Measurements from ENCODE around the gene SLPI.

The SLPI gene, protein sequence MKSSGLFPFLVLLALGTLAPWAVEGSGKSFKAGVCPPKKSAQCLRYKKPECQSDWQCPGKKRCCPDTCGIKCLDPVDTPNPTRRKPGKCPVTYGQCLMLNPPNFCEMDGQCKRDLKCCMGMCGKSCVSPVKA

GRCh38 chr20:45254383-45255262, at the start of gene SLPI:
SLPI (minus strand) TSS chr20:45254564; CDS start chr20:45254543, 21 bp downstream.
- H3K27ac ChIP-seq (ENCODE audit: low read depth, low read length), result no peak within 1 kb of the TSS
- no peaks in the 10 kb centered on the region for H3K36me3 ChIP-seq (ENCODE audit: control insufficient read depth, low read length)

DNA sequence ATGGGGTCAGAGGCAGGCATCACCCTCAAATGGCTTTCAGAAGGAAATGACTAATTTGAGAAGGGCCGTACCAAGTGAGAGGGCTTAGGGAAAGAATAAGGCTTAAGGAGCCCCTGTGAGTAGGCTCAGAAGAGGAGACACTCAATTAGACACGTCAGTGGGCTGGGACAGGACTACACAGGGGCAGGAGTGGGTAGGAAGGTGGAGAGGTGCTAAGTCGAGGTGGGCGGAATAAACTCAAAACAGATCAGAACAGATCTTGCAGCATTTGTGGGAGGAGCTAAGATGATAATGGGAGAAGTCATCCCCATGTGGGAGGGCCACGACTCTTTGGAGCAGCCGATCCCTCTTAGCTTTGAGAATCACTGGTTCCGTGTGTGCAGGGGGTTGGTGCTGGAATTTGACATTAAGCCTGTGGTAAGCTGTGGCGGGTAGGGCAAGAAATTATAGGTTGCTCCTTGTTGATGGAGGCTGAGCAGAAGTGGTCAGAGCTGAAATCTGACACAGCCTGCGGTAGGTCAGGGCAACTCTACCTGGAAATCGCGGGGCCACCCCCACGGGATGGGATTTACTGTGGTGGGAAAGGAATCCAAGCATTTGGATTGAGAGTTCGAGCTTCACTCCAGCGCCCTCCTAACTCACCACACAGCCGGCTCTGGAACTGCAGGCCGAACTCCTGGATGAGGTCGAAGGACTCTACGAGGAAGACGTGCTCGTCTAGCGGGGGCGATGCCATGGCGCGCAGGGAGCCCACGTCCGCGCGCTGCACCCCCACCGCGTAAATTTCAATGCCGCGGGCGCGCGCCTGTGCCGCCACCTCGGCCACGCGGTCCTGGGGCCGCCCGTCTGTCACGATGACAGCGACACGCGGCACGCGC, 49.5 kb upstream of the SLPI start:
- H3K27ac ChIP-seq (ENCODE audit: low read depth, low read length), result no peak overlapping the region
- H3K4me3 ChIP-seq (ENCODE audit: low read length), result no peak overlapping the region
- no peaks in the 10 kb centered on the region for H3K79me2 ChIP-seq (ENCODE audit: control insufficient read depth, low read length)
- H3K9me3 ChIP-seq (ENCODE audit: control insufficient read depth, insufficient read depth, low read length), result no peaks in the 10 kb centered on the region
- no peaks in the 10 kb centered on the region for H3F3A ChIP-seq (ENCODE audit: control insufficient read depth, insufficient read depth)
- H3K9me2 ChIP-seq (replicated peaks; ENCODE audit: control insufficient read depth, low read length), result no peaks in the 10 kb centered on the region
- peaks cover 8% of the 10 kb centered on the region for H3K27me3 ChIP-seq (ENCODE audit: control insufficient read depth, low read length)
- TF ChIP-seq EZH2phosphoT487 (IDR thresholded peaks at IDR 0.05; ENCODE audit: borderline replicate concordance, low read length), result no peak
- TF ChIP-seq, protein P1, sequence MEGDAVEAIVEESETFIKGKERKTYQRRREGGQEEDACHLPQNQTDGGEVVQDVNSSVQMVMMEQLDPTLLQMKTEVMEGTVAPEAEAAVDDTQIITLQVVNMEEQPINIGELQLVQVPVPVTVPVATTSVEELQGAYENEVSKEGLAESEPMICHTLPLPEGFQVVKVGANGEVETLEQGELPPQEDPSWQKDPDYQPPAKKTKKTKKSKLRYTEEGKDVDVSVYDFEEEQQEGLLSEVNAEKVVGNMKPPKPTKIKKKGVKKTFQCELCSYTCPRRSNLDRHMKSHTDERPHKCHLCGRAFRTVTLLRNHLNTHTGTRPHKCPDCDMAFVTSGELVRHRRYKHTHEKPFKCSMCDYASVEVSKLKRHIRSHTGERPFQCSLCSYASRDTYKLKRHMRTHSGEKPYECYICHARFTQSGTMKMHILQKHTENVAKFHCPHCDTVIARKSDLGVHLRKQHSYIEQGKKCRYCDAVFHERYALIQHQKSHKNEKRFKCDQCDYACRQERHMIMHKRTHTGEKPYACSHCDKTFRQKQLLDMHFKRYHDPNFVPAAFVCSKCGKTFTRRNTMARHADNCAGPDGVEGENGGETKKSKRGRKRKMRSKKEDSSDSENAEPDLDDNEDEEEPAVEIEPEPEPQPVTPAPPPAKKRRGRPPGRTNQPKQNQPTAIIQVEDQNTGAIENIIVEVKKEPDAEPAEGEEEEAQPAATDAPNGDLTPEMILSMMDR (IDR thresholded peaks at IDR 0.05; ENCODE audit: low read depth, low read length, poor library complexity, severe bottlenecking), result no peak
- no peak overlapping the region for H3K4me2 ChIP-seq (ENCODE audit: low read length)
- no peaks in the 10 kb centered on the region for H3K36me3 ChIP-seq (ENCODE audit: control insufficient read depth, low read length)
- no peaks in the 10 kb centered on the region for H3K4me1 ChIP-seq (ENCODE audit: control insufficient read depth, low read length)
- H4K20me1 ChIP-seq (ENCODE audit: control insufficient read depth, insufficient read depth, low read depth, low read length), result no peaks in the 10 kb centered on the region

More at GRCh38 chr20:45254383-45255262, at the start of gene SLPI:
- Histone ChIP-seq H3K79me2 (ENCODE audit: control insufficient read depth, low read length) (no peaks in the 10 kb centered on the region), H4K20me1 (ENCODE audit: control insufficient read depth, insufficient read depth, low read depth, low read length) (no peaks in the 10 kb centered on the region), H3K4me2 (ENCODE audit: low read length) (no peak within 1 kb of the TSS), H3K4me1 (ENCODE audit: control insufficient read depth, low read length) (no peaks in the 10 kb centered on the region), H3K9me2 (replicated peaks; ENCODE audit: control insufficient read depth, low read length) (no peaks in the 10 kb centered on the region), H3K9me3 (ENCODE audit: control insufficient read depth, insufficient read depth, low read length) (no peaks in the 10 kb centered on the region), H3K4me3 (ENCODE audit: low read length) (no peak within 1 kb of the TSS), H3K27me3 (ENCODE audit: control insufficient read depth, low read length) (peaks cover 33% of the 10 kb centered on the region), H3F3A (ENCODE audit: control insufficient read depth, insufficient read depth) (no peaks in the 10 kb centered on the region)
- TF ChIP-seq EZH2phosphoT487 (IDR thresholded peaks at IDR 0.05; ENCODE audit: borderline replicate concordance, low read length), result no peak
- TF ChIP-seq, protein P1 (IDR thresholded peaks at IDR 0.05; ENCODE audit: low read depth, low read length, poor library complexity, severe bottlenecking), result no peak

DNA sequence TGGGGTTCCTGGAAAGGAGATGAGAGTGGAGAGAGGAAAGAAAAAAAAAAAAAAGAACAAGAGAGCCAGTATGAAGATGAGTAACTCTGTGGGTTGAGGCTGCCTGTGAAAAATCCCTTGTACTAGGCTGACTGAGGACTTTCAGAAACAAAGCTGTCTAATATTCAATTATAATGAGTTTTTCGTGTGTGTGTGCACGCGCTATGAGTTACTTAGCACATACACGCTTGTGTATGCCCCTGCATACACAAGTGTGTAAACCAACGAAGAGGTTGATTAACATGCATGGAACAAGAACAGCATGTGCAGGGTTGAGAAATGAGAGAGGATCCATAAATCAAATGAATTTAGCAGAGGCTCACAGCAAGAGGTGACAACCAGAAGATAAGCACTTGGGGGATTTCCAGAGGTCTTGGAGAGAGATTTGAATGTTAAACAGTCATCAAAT, 47.5 kb upstream of the SLPI start:
- no peaks in the 10 kb centered on the region for H3K36me3 ChIP-seq (ENCODE audit: control insufficient read depth, low read length)
- H4K20me1 ChIP-seq (ENCODE audit: control insufficient read depth, insufficient read depth, low read depth, low read length), result no peaks in the 10 kb centered on the region
- H3K9me2 ChIP-seq (replicated peaks; ENCODE audit: control insufficient read depth, low read length), result no peaks in the 10 kb centered on the region
- H3K79me2 ChIP-seq (ENCODE audit: control insufficient read depth, low read length), result no peaks in the 10 kb centered on the region
- no peak for TF ChIP-seq EZH2phosphoT487 (IDR thresholded peaks at IDR 0.05; ENCODE audit: borderline replicate concordance, low read length)
- TF ChIP-seq, protein P1 (IDR thresholded peaks at IDR 0.05; ENCODE audit: low read depth, low read length, poor library complexity, severe bottlenecking), result no peak
- H3K4me3 ChIP-seq (ENCODE audit: low read length), result no peak overlapping the region
- no peaks in the 10 kb centered on the region for H3F3A ChIP-seq (ENCODE audit: control insufficient read depth, insufficient read depth)
- no peak overlapping the region for H3K4me2 ChIP-seq (ENCODE audit: low read length)
- no peaks in the 10 kb centered on the region for H3K27me3 ChIP-seq (ENCODE audit: control insufficient read depth, low read length)
- no peaks in the 10 kb centered on the region for H3K4me1 ChIP-seq (ENCODE audit: control insufficient read depth, low read length)
- no peak overlapping the region for H3K27ac ChIP-seq (ENCODE audit: low read depth, low read length)
- H3K9me3 ChIP-seq (ENCODE audit: control insufficient read depth, insufficient read depth, low read length), result no peaks in the 10 kb centered on the region
